GM12864 (cell line): Measurements from ENCODE around the gene SLC29A3.

Experiments used
- DNase-seq: peaks from one replicate; pipeline ENCODE4 v3.0.0-alpha.2; 2011; ENCODE audit warnings: low read depth
- H3K4me3 ChIP-seq: 2 replicates; pipeline ENCODE4 v1.5.1; 2011; ENCODE audit warnings: mild to moderate bottlenecking, low read depth, low read length, control low read depth
- TF ChIP-seq, protein P1 (sequence below): IDR thresholded peaks from 2 replicates; pipeline ENCODE4 v1.5.1; 2011; ENCODE audit warnings: low read depth, mild to moderate bottlenecking, moderate library complexity, low read length, control low read depth, inconsistent platforms; ENCODE audit errors: missing control alignments

SLC29A3 gene

DNA sequence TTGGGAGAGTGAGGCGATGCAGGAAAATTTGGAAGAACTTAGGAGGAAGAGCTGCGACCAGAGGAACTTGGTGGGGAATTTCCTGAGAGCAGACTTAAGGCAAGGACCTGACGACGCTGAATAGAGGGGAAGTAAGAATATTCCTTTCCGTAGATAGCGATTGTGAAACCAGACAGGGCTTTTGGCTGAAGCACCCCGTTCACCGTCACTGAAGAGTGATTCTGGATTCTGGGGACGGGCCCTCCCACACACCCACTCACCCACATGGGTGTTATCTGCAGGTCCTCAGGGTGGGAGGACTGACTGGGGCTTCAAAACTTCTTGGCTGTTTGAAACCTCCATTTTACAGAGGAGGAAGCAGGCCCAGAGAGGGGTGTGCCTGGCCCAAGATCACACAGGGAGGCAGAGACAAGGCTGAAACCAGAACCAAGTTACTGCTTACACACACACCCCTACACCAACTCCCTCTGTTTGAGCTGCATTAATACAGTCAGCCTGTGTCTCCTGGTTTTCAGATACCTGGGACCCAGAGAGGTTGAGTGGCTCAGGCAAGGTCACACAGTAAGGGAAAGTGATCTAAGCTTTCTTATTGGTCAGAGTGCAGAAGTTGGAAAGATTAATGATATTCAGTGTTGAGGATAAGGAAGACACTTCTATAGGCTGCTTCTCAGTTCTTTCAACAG, 40.4 kb downstream of the SLC29A3 start:
- DNase-seq: no peak
- no peak overlapping the region for H3K4me3 ChIP-seq
- TF ChIP-seq, protein P1, sequence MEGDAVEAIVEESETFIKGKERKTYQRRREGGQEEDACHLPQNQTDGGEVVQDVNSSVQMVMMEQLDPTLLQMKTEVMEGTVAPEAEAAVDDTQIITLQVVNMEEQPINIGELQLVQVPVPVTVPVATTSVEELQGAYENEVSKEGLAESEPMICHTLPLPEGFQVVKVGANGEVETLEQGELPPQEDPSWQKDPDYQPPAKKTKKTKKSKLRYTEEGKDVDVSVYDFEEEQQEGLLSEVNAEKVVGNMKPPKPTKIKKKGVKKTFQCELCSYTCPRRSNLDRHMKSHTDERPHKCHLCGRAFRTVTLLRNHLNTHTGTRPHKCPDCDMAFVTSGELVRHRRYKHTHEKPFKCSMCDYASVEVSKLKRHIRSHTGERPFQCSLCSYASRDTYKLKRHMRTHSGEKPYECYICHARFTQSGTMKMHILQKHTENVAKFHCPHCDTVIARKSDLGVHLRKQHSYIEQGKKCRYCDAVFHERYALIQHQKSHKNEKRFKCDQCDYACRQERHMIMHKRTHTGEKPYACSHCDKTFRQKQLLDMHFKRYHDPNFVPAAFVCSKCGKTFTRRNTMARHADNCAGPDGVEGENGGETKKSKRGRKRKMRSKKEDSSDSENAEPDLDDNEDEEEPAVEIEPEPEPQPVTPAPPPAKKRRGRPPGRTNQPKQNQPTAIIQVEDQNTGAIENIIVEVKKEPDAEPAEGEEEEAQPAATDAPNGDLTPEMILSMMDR: no peak

DNA sequence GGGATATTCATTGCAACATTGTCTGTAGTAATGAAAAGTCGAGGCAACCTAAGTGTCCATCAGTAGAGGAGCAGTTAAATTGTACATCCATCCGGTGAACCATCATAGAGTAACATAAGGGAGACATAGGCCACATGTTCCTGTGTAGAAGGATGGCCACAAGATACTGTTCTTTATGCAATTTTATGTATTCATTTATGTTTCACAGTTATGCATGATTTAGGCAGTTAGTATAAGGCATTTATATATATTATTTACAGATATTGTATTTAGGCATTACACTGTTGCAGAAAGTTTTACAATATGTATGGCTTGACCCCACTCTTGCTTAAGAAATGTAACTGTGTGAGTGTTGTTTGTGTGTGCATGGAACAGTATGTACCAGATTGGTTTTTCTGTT, 41.7 kb downstream of the SLC29A3 start:
- TF ChIP-seq, protein P1: no peak
- H3K4me3 ChIP-seq: no peak overlapping the region
- DNase-seq: no peak

DNA sequence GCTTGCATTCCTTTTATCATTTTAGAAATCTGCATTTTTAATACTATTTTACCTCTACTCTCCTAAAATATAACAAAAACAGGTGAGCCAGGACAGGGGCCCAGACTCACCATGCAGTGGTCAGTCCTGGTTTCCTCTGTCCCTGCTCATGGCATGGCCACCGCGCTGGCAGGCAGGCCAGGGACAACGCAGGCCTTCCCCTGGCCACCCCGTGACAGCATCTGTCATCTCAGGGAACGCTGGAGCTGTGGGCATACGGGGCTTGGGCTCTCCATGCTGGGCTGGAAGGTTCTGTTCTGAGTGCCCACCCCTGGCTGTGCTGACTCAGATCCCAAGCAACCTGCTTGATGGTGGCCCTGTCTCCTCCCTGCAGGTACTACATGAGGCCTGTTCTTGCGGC, 42.5 kb downstream of the SLC29A3 start:
- TF ChIP-seq, protein P1: no peak
- H3K4me3 ChIP-seq: no peak overlapping the region
- no peak for DNase-seq

- H3K4me3 ChIP-seq: no peak overlapping the region
- no peak for DNase-seq
- TF ChIP-seq, protein P1: no peak
Observed at GRCh38 chr10:71362141-71362540, 43.1 kb downstream of the SLC29A3 start.

GRCh38 chr10:71363936-71364335, 44.9 kb downstream of the SLC29A3 start:
- no peak overlapping the region for H3K4me3 ChIP-seq
- no peak for DNase-seq
- TF ChIP-seq, protein P1: no peak

GRCh38 chr10:71365366-71365765, 46.3 kb downstream of the SLC29A3 start:
- DNase-seq: no peak
- TF ChIP-seq, protein P1: no peak
- no peak overlapping the region for H3K4me3 ChIP-seq

- TF ChIP-seq, protein P1: no peak
Observed at GRCh38 chr10:71366690-71367089, 47.6 kb downstream of the SLC29A3 start.

More at GRCh38 chr10:71366690-71367089, 47.6 kb downstream of the SLC29A3 start:
- H3K4me3 ChIP-seq: no peak overlapping the region
- no peak for DNase-seq
